Activated CD8-positive, alpha-beta memory T cell treated with anti-CD3 and anti-CD28 coated beads, Interleukin-2, amount 10 ng/mL, durations not matched to agents 7 days and 5 days (primary cell): ENCODE results near the gene LSM2. TPM values are rescaled to one million over a fixed set of nuclear protein-coding genes. Genes with fewer than 3 reads are reported as not detected.

Source experiments
- ATAC-seq: fragments of 150-1000 bp; cut with Tn5 transposase; one replicate; pipeline ENCODE4 v1.10.0; 2021; ENCODE audit warnings: moderate library complexity
- CTCF ChIA-PET: fragments of 350-600 bp; sonication (Branson Sonifier 250); formaldehyde crosslinking; loops from one replicate; lab custom pipeline; 2021; ENCODE audit warnings: antibody characterized with exemption; lab: Charles Lee
- DNase-seq: peaks from one replicate; pipeline ENCODE4 v3.0.0-alpha.2; 2020
- H3K27ac Mint-ChIP-seq: one replicate; pipeline ENCODE4 v1.8.0; 2021; ENCODE audit warnings: mild to moderate bottlenecking, mixed read lengths
- H3K27me3 Mint-ChIP-seq: one replicate; pipeline ENCODE4 v1.8.0; 2021; ENCODE audit warnings: mixed read lengths
- H3K36me3 Mint-ChIP-seq: one replicate; pipeline ENCODE4 v1.8.0; 2021; ENCODE audit warnings: mild to moderate bottlenecking, mixed read lengths
- H3K4me1 Mint-ChIP-seq: one replicate; pipeline ENCODE4 v1.8.0; 2021; ENCODE audit warnings: mixed read lengths
- H3K4me3 Mint-ChIP-seq: one replicate; pipeline ENCODE4 v1.8.0; 2021; ENCODE audit warnings: mild to moderate bottlenecking, moderate library complexity, mixed read lengths
- H3K9me3 Mint-ChIP-seq: one replicate; pipeline ENCODE4 v1.8.0; 2022; ENCODE audit warnings: low read depth, mixed read lengths
- total RNA-seq, 2 experiments: library from RNA; stranded (reverse); gene quantifications; one replicate each; pipeline ENCODE4 v1.2.3, GENCODE V29; 2021

Gene LSM2
- total RNA-seq, 2 experiments from 2014 or later, result 124 to 129 TPM

- peaks cover 4% of the 10 kb centered on the region for H3K4me1 Mint-ChIP-seq
- no peaks in the 10 kb centered on the region for H3K27me3 Mint-ChIP-seq
- H3K9me3 Mint-ChIP-seq, result no peaks in the 10 kb centered on the region
- H3K36me3 Mint-ChIP-seq, result peaks cover 23% of the 10 kb centered on the region
- no peak overlapping the region for H3K4me3 Mint-ChIP-seq
- peak overlapping the region; percentile 17 for H3K27ac Mint-ChIP-seq
- no peak for DNase-seq
- no peak for ATAC-seq
- CTCF ChIA-PET, result no interaction called here
Measured at GRCh38 chr6:31764198-31764597, 42.6 kb downstream of the LSM2 start.

GRCh38 chr6:31763619-31763940 lies 43.2 kb downstream of the LSM2 start:
- no peak overlapping the region for H3K4me3 Mint-ChIP-seq
- peaks cover 26% of the 10 kb centered on the region for H3K36me3 Mint-ChIP-seq
- peaks cover 4% of the 10 kb centered on the region for H3K4me1 Mint-ChIP-seq
- DNase-seq (no peak), ATAC-seq (no peak)
- no peaks in the 10 kb centered on the region for H3K27me3 Mint-ChIP-seq
- CTCF ChIA-PET, result no interaction called here
- H3K27ac Mint-ChIP-seq, result no peak overlapping the region
- no peaks in the 10 kb centered on the region for H3K9me3 Mint-ChIP-seq

GRCh38 chr6:31762878-31763618 lies 43.7 kb downstream of the LSM2 start:
- H3K27ac Mint-ChIP-seq, result no peak overlapping the region
- CTCF ChIA-PET, result no interaction called here
- H3K9me3 Mint-ChIP-seq, result no peaks in the 10 kb centered on the region

GRCh38 chr6:31762356-31762755 lies 44.4 kb downstream of the LSM2 start, which contains the start of gene SAPCD1:
TSS of gene SAPCD1 (plus strand) at chr6:31762656. CDS start at chr6:31763055, 399 bp downstream.
- H3K9me3 Mint-ChIP-seq, result no peaks in the 10 kb centered on the region
- DNase-seq, result no peak
- ATAC-seq, result no peak
- H3K36me3 Mint-ChIP-seq, result peaks cover 28% of the 10 kb centered on the region
- no peak within 1 kb of the TSS for H3K27ac Mint-ChIP-seq
- H3K4me1 Mint-ChIP-seq, result no peaks in the 10 kb centered on the region
- H3K27me3 Mint-ChIP-seq, result no peaks in the 10 kb centered on the region
- CTCF ChIA-PET, result no interaction called here
- H3K4me3 Mint-ChIP-seq, result no peak within 1 kb of the TSS

More at GRCh38 chr6:31762878-31763618, 43.7 kb downstream of the LSM2 start:
- Mint-ChIP-seq H3K27me3 (no peaks in the 10 kb centered on the region), H3K36me3 (peaks cover 28% of the 10 kb centered on the region), H3K4me3 (no peak overlapping the region), H3K4me1 (peaks cover under 1% of the 10 kb centered on the region)
- ATAC-seq, result no peak
- DNase-seq, result no peak

- DNase-seq, result no peak
- ATAC-seq, result no peak
- no peak overlapping the region for H3K4me3 Mint-ChIP-seq
- CTCF ChIA-PET, result no interaction called here
- H3K36me3 Mint-ChIP-seq, result peaks cover 28% of the 10 kb centered on the region
- no peaks in the 10 kb centered on the region for H3K4me1 Mint-ChIP-seq
- no peak overlapping the region for H3K27ac Mint-ChIP-seq
- no peaks in the 10 kb centered on the region for H3K9me3 Mint-ChIP-seq
- no peaks in the 10 kb centered on the region for H3K27me3 Mint-ChIP-seq
Measured at GRCh38 chr6:31761343-31761742, 45.4 kb downstream of the LSM2 start.

GRCh38 chr6:31760790-31761189 lies 46.0 kb downstream of the LSM2 start:
- Mint-ChIP-seq H3K4me1 (no peaks in the 10 kb centered on the region), H3K9me3 (no peaks in the 10 kb centered on the region), H3K36me3 (peaks cover 28% of the 10 kb centered on the region), H3K27ac (no peak overlapping the region), H3K4me3 (no peak overlapping the region), H3K27me3 (no peaks in the 10 kb centered on the region)
- ATAC-seq (no peak), DNase-seq (no peak)
- CTCF ChIA-PET, result interaction anchor here (2.4 to 3.5 kb wide), 2 partner anchors 9 to 30 kb away, joined by 6 to 16 read pairs; no protein-coding TSS in a partner anchor

DNA sequence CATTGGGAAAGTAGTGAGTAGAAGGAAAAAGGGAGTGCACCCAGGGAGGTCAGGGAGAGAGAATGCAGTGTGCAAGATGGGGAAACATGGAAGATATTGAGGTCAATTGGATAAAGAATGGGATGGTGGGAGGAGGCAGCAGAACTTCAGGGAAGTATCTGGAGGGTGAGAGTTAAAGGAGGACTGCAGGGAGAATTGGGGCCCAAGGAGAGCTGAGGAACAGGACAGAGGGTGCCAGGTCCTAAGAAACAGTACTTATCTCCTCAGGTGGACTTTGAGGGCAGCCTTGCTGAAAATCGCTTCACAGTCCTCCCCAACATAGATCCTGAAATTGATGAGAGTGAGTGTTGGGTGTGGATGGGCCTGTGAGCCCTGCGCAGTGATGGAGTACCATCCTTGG lies 48.5 kb downstream of the LSM2 start:
- Mint-ChIP-seq H3K27me3 (no peaks in the 10 kb centered on the region), H3K36me3 (peaks cover 24% of the 10 kb centered on the region), H3K9me3 (no peaks in the 10 kb centered on the region), H3K27ac (no peak overlapping the region), H3K4me3 (no peak overlapping the region), H3K4me1 (no peaks in the 10 kb centered on the region)
- CTCF ChIA-PET, result interaction anchor here (3.5 kb wide), 1 partner anchor 12 kb away, joined by 16 read pairs; no protein-coding TSS in a partner anchor
- ATAC-seq (no peak), DNase-seq (no peak)

GRCh38 chr6:31752739-31753319 lies 53.9 kb downstream of the LSM2 start:
- no peak for DNase-seq
- no peak for ATAC-seq
- Mint-ChIP-seq H3K4me1 (no peaks in the 10 kb centered on the region), H3K9me3 (no peaks in the 10 kb centered on the region), H3K27me3 (no peaks in the 10 kb centered on the region), H3K36me3 (peaks cover 14% of the 10 kb centered on the region), H3K4me3 (no peak overlapping the region), H3K27ac (no peak overlapping the region)
- CTCF ChIA-PET, result interaction anchor here (1.1 to 3.0 kb wide), 3 partner anchors 17 to 23 kb away, joined by 3 to 15 read pairs (median 5); no protein-coding TSS in a partner anchor

DNA sequence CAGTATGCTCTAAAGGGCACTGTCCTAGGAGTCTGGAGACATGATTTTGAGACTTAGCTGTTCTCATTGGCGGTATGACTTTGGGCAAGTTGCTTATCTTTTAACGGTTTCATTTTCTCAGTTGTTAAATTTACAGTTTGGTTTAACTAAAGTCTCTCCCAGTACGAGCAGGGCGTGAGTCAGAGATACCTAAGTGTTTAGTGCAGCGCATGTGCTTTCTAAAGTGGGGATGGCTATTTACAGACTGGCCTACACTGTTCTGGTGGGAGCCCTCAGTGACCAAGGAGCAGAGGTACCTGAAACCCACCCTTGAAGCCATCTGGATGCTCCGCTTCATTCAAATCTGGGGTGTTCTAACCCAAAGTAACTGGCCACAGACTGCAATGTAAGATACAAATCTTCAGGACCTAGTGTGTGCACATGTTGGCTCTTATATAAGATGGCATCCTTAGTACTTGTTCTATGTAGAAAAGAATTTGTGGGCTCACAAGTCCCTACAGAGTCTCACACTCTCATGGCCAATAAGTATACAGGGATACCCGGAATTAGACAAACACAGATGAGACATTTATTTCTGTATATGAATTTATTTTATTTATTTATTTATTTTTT lies 56.2 kb downstream of the LSM2 start:
- Mint-ChIP-seq H3K4me3 (no peak overlapping the region), H3K4me1 (no peaks in the 10 kb centered on the region), H3K27ac (no peak overlapping the region), H3K27me3 (no peaks in the 10 kb centered on the region), H3K9me3 (no peaks in the 10 kb centered on the region), H3K36me3 (peaks cover 19% of the 10 kb centered on the region)
- DNase-seq (no peak), ATAC-seq (no peak)
- CTCF ChIA-PET, result interaction anchor here (1.3 kb wide), 1 partner anchor 19 kb away, joined by 3 read pairs; no protein-coding TSS in a partner anchor

GRCh38 chr6:31749301-31750036 lies 57.3 kb downstream of the LSM2 start:
- Mint-ChIP-seq H3K27ac (no peak overlapping the region), H3K4me1 (no peaks in the 10 kb centered on the region), H3K27me3 (no peaks in the 10 kb centered on the region), H3K4me3 (no peak overlapping the region), H3K36me3 (peaks cover 26% of the 10 kb centered on the region), H3K9me3 (no peaks in the 10 kb centered on the region)
- no peak for DNase-seq
- CTCF ChIA-PET, result interaction anchor here (1.2 to 1.3 kb wide), 2 partner anchors 9 to 20 kb away, joined by 3 to 4 read pairs; no protein-coding TSS in a partner anchor
- ATAC-seq, result no peak

Other genes with a start within 250 kb of the LSM2 start
- gene LTA, start 234.7 kb downstream of the LSM2 start, total RNA-seq, result 10 to 100 TPM; 21.8 to 70.0 TPM
- 10 to 100 TPM; 58.8 to 65.1 TPM for gene TNF, start 231.4 kb downstream of the LSM2 start, total RNA-seq
- gene LTB, start 224.5 kb downstream of the LSM2 start, total RNA-seq, result 100 to 1,000 TPM; 608 to 839 TPM
- gene LST1, start 220.7 kb downstream of the LSM2 start, total RNA-seq, result 100 to 1,000 TPM in 1 of 2 experiments, 10 to 100 TPM in 1; 71.6 to 109 TPM
- 100 to 1,000 TPM; 137 to 152 TPM for gene NCR3, start 214.0 kb downstream of the LSM2 start, total RNA-seq
- gene AIF1, start 191.7 kb downstream of the LSM2 start, total RNA-seq, result 10 to 100 TPM; 47.4 to 63.4 TPM
- 100 to 1,000 TPM; 265 to 286 TPM for gene PRRC2A, start 186.3 kb downstream of the LSM2 start, total RNA-seq
- gene BAG6, start 154.3 kb downstream of the LSM2 start, total RNA-seq, result 100 to 1,000 TPM; 243 to 245 TPM
- gene APOM, start 151.1 kb downstream of the LSM2 start, total RNA-seq, result 1 to 10 TPM; 1.9 to 3.7 TPM
- gene C6orf47, start 146.2 kb downstream of the LSM2 start, total RNA-seq, result 10 to 100 TPM; 24.7 to 27.2 TPM
- gene GPANK1, start 142.0 kb downstream of the LSM2 start, total RNA-seq, result 10 to 100 TPM; 34.9 to 41.6 TPM
- 100 to 1,000 TPM; 206 to 236 TPM for gene CSNK2B, start 140.9 kb downstream of the LSM2 start, total RNA-seq
- 10 to 100 TPM; 16.1 to 25.0 TPM for gene LY6G5B, start 137.0 kb downstream of the LSM2 start, total RNA-seq
- 1 to 10 TPM; 2.6 to 3.8 TPM for gene LY6G5C, start 125.9 kb downstream of the LSM2 start, total RNA-seq
- 10 to 100 TPM; 49.0 to 56.7 TPM for gene ABHD16A, start 103.6 kb downstream of the LSM2 start, total RNA-seq
- gene LY6G6F, start 100.1 kb downstream of the LSM2 start, total RNA-seq, result not detected
- not detected for gene LY6G6D, start 91.6 kb downstream of the LSM2 start, total RNA-seq
- not detected for gene LY6G6C, start 85.2 kb downstream of the LSM2 start, total RNA-seq
- gene MPIG6B, start 83.6 kb downstream of the LSM2 start, total RNA-seq, result under 1 TPM; 0.20 to 0.33 TPM
- gene DDAH2, start 77.7 kb downstream of the LSM2 start, total RNA-seq, result 10 to 100 TPM; 13.6 to 23.4 TPM
- gene CLIC1, start 70.4 kb downstream of the LSM2 start, total RNA-seq, result 100 to 1,000 TPM; 544 to 561 TPM
- gene MSH5, start 67.0 kb downstream of the LSM2 start, total RNA-seq, result 100 to 1,000 TPM in 1 of 2 experiments, 10 to 100 TPM in 1; 75.6 to 109 TPM
- gene SAPCD1, start 44.3 kb downstream of the LSM2 start, total RNA-seq, result 10 to 100 TPM; 12.8 to 19.2 TPM
- 1 to 10 TPM; 5.7 to 6.4 TPM for gene VWA7, start 29.6 kb downstream of the LSM2 start, total RNA-seq
- 100 to 1,000 TPM; 107 to 140 TPM for gene VARS1, start 11.2 kb downstream of the LSM2 start, total RNA-seq
- 1 to 10 TPM; 2.9 to 3.1 TPM for gene HSPA1L, start 8.3 kb upstream of the LSM2 start, total RNA-seq
- 100 to 1,000 TPM; 124 to 137 TPM for gene HSPA1A, start 8.6 kb upstream of the LSM2 start, total RNA-seq
- 10 to 100 TPM; 64.6 to 71.6 TPM for gene HSPA1B, start 20.8 kb upstream of the LSM2 start, total RNA-seq
- gene NEU1, start 55.9 kb upstream of the LSM2 start, total RNA-seq, result 10 to 100 TPM; 13.0 to 21.5 TPM
- not detected for gene SLC44A4, start 72.0 kb upstream of the LSM2 start, total RNA-seq
- gene EHMT2, start 90.7 kb upstream of the LSM2 start, total RNA-seq, result 10 to 100 TPM; 78.7 to 79.0 TPM
- gene ZBTB12, start 95.1 kb upstream of the LSM2 start, total RNA-seq, result 1 to 10 TPM; 1.5 to 3.3 TPM
- under 1 TPM; 0.61 to 0.80 TPM for gene C2, start 120.8 kb upstream of the LSM2 start, total RNA-seq
- gene CFB, start 139.1 kb upstream of the LSM2 start, total RNA-seq, result under 1 TPM in 1 of 2 experiments, not detected in 1; 0.12 TPM
- gene NELFE, start 152.0 kb upstream of the LSM2 start, total RNA-seq, result 10 to 100 TPM; 75.7 to 79.7 TPM
- 10 to 100 TPM; 88.2 to 93.2 TPM for gene SKIC2, start 152.2 kb upstream of the LSM2 start, total RNA-seq
- 10 to 100 TPM; 17.4 to 18.7 TPM for gene DXO, start 165.2 kb upstream of the LSM2 start, total RNA-seq
- 1 to 10 TPM; 2.3 to 3.4 TPM for gene C4A, start 175.1 kb upstream of the LSM2 start, total RNA-seq
- gene C4B, start 207.8 kb upstream of the LSM2 start, total RNA-seq, result 1 to 10 TPM; 3.5 to 5.5 TPM
- under 1 TPM in 1 of 2 experiments, not detected in 1; 0.15 TPM for gene CYP21A2, start 231.4 kb upstream of the LSM2 start, total RNA-seq